ENCODE results near the gene LEFTY1.

The LEFTY1 gene

DNA sequence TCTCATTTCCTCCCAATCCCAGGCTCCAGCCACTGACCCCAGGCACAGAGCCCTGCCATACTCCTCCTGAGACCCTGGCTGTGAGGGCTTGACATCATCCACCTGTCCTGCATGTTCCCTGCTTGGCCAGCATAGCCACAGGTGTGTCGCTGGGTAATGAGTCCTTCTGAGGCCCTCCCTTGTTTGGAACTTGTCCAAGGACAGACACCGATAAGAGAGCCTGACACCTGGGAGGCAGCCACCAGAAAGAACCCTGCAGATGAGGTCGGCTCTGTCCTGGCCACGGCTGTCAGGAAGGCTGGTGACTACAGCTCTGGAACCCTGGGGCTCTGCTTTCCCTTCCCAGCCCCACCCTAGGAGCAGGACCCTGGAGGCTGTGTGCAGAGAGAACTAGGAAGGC lies 41.3 kb downstream of the LEFTY1 start:
- DNase-seq (ENCODE audit: low spot score), result no peak
- TF ChIP-seq CTCF (conservative IDR thresholded peaks at IDR 0.05; ENCODE audit: low read depth), result no peak
- CTCF ChIA-PET, result interaction anchor here (2.8 kb wide), 1 partner anchor 372 kb away, joined by 25 read pairs; no protein-coding TSS in a partner anchor
- POLR2A ChIA-PET (ENCODE audit: low non-redundant PET), result no interaction called here
- H3K27ac ChIP-seq, result no peak overlapping the region; the same call in 1 of the 2 replicates

- ChIA-PET POLR2A (ENCODE audit: low non-redundant PET) (interaction anchor here (0.5 to 0.9 kb wide), 2 partner anchors 49 to 69 kb away, joined by 3 to 4 read pairs; no protein-coding TSS in a partner anchor), CTCF (interaction anchor here (0.6 to 3.0 kb wide), 17 partner anchors 9 to 1648 kb away, joined by 3 to 25 read pairs (median 5); no protein-coding TSS in a partner anchor)
- no peak for DNase-seq (ENCODE audit: low spot score)
- peak overlapping the region; percentile 42 for H3K27ac ChIP-seq
- no peak for TF ChIP-seq CTCF (conservative IDR thresholded peaks at IDR 0.05; ENCODE audit: low read depth)
These were observed 42.3 kb downstream of the LEFTY1 start for GRCh38 chr1:225846331-225847310.

DNA sequence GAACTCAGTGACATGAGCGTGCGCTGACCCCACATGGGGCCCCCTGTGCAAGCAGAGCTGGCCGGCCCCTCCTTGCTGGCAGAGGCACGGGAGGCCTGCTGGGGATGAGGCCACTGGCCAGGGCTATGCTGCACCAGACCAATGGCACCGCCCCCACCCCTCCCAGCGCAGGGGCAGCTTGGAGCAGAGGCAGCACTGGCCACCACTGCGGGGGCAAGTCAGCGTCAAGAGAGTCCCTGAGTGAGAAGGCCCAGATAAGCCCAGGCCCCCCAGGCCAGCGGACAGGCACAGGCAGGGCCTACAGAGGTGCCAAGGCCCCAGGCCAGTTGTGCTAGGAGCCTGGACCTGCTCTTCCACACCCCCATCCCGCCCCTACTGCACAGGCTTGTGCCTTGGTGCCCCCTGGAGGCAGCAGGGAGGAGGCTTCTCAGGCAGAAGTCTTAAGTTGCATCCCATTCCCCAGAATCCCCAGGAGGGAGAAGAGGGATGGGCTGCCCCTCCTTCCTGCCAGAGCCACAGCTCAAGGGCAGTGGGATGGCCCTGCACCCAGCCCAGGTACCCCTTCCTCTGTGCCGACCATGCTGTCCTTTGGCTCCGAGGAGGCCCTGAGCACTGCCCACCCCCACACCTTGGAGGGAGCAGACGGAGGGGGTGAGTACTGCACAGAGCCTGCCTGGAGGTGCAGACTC lies 43.2 kb downstream of the LEFTY1 start:
- CTCF ChIA-PET, result interaction anchor here (0.6 to 3.0 kb wide), 24 partner anchors 9 to 1470 kb away, joined by 3 to 25 read pairs (median 4); no protein-coding TSS in a partner anchor
- POLR2A ChIA-PET (ENCODE audit: low non-redundant PET), result no interaction called here
- peak overlapping the region; percentile 42 for H3K27ac ChIP-seq
- peak; percentile 86 for DNase-seq (ENCODE audit: low spot score)
- TF ChIP-seq CTCF (conservative IDR thresholded peaks at IDR 0.05; ENCODE audit: low read depth), result peak; percentile 72

DNA sequence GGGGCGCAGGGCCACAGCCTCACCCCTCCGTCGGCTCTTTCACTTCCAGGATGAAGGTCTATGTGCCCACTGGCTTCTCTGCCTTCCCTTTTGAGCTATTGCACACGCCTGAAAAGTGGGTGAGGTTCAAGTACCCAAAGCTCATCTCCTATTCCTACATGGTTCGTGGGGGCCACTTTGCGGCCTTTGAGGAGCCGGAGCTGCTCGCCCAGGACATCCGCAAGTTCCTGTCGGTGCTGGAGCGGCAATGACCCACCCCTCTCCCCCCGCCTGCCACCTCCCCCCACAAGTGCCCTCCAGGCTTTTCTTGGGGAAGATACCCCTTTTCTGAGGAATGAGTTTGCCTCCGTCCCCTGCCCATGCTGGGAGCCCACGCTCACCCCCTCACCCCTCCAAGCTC lies 43.8 kb downstream of the LEFTY1 start:
- TF ChIP-seq CTCF (conservative IDR thresholded peaks at IDR 0.05; ENCODE audit: low read depth), result no peak
- H3K27ac ChIP-seq, result peak overlapping the region; percentile 42
- ChIA-PET POLR2A (ENCODE audit: low non-redundant PET) (interaction anchor here (0.6 kb wide), 1 partner anchor 12 kb away, joined by 3 read pairs; no protein-coding TSS in a partner anchor), CTCF (interaction anchor here (0.6 to 3.0 kb wide), 19 partner anchors 10 to 471 kb away, joined by 3 to 25 read pairs (median 4); partner anchors contain the start of gene SRP9)
- no peak for DNase-seq (ENCODE audit: low spot score)

DNA sequence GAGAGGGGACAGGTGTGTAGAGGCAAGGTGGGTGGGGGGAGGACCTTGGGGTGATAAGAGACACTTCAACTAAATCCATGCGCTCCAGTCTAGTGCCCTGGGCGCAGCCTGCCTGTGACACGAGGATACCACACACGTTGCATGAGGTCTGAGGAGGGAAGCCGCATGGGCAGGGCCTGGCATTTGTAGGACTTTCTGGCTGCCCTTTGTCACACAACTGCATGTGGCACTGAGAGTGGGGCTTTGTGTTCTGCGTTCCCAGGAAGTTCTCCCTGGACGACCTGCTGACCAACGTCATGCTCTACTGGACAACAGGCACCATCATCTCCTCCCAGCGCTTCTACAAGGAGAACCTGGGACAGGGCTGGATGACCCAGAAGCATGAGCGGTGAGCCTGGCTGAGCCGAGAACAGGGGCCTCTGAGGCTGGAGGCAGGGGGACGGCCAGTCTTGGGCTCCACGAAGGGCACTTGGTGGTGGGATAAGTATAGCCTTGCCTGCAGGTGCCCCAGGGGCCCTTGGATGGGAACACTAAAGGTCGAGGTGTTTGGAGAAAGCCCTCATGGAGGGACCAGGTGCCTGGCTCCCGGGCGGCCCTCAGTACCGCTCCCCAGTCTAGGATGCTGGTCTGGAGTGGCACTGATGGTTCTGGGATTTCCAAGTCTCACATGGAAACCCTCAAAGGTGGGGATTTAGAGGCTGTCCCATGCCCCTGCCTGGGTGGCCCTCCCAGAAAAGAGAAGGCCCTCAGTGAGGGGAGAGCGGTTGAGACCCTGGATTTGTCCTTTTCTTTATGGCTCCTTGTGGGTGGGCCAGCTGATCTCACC lies 44.5 kb downstream of the LEFTY1 start:
- ChIA-PET POLR2A (ENCODE audit: low non-redundant PET) (interaction anchor here (0.5 to 0.6 kb wide), 2 partner anchors 13 to 52 kb away, joined by 3 to 4 read pairs; no protein-coding TSS in a partner anchor), CTCF (interaction anchor here (0.6 to 3.0 kb wide), 12 partner anchors 17 to 376 kb away, joined by 3 to 25 read pairs (median 4); partner anchors contain the start of gene SRP9)

More for the DNA sequence above, 44.5 kb downstream of the LEFTY1 start:
- H3K27ac ChIP-seq, result peak overlapping the region; percentile 42
- TF ChIP-seq CTCF (conservative IDR thresholded peaks at IDR 0.05; ENCODE audit: low read depth), result no peak
- DNase-seq (ENCODE audit: low spot score), result no peak
